Vagina (tissue), 2 donors: ENCODE data around the gene CRBN.

Source experiments
- POLR2A ChIP-seq, 2 donors: fragments of 450-650 bp; IDR thresholded peaks; one replicate each; pipeline ENCODE4 v1.6.1; 2017; ENCODE audit warnings: antibody characterized with exemption in 2 of 2, mild to moderate bottlenecking in 2 of 2, moderate library complexity in 2 of 2
- TF ChIP-seq, protein P1 (sequence below), 3 experiments: fragments of 450-650 bp in 2 of 3; fragments of 200-600 bp in 1 of 3; sonication (generic) in 1 of 3; IDR thresholded peaks; one replicate each; pipeline ENCODE4 v1.5.1; 2017 to 2019; ENCODE audit warnings: antibody characterized with exemption in 3 of 3, mild to moderate bottlenecking in 2 of 3, moderate library complexity in 2 of 3

DNA sequence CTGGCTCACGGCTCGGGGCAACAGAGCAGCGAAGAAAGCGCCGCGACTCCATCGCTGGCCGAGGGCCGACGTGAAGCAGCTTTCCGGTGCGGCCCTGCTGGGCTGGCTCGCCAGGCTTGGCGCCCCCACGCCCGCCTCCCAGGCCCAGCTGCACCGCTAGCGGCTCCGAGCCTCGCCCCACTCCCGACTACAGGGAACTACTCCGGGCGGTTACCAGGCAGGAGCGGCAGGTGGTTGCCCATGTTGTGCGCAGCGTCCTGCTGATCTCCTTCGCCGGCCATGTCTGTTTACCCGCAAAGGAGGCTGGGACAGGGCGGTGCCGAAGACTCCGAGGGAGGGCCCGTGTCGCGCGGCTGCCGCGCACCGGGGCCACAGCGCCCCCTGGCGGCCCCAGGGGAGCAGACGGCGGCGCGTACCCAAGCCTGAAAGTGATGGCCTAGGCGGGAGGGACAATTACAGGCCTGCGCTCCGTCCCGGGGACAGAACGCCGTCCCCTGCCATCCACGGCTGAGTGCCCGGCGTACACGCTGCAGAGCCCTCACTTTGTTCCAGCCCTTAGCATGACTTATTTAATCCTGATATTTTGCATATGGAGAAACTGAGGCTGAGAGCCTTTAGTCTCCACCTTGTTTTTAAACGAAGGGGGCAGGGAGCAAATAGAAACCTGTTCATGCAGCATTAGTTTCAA lies at the start of gene CRBN:
- TF ChIP-seq, protein P1, sequence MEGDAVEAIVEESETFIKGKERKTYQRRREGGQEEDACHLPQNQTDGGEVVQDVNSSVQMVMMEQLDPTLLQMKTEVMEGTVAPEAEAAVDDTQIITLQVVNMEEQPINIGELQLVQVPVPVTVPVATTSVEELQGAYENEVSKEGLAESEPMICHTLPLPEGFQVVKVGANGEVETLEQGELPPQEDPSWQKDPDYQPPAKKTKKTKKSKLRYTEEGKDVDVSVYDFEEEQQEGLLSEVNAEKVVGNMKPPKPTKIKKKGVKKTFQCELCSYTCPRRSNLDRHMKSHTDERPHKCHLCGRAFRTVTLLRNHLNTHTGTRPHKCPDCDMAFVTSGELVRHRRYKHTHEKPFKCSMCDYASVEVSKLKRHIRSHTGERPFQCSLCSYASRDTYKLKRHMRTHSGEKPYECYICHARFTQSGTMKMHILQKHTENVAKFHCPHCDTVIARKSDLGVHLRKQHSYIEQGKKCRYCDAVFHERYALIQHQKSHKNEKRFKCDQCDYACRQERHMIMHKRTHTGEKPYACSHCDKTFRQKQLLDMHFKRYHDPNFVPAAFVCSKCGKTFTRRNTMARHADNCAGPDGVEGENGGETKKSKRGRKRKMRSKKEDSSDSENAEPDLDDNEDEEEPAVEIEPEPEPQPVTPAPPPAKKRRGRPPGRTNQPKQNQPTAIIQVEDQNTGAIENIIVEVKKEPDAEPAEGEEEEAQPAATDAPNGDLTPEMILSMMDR (IDR thresholded peaks at IDR 0.05), result peak; percentile 96 to 100 (median 97)
- TF ChIP-seq POLR2A (IDR thresholded peaks at IDR 0.05), result no peak
